ENCODE data around the gene DEAF1.

The DEAF1 gene

DNA sequence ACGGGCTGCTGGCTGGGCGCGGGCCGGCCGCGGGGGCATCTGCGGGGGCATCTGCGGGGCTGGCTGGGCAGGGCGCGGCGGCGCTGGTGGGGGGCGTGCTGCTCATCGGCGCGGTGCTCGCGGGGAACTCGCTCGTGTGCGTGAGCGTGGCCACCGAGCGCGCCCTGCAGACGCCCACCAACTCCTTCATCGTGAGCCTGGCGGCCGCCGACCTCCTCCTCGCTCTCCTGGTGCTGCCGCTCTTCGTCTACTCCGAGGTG lies 57.8 kb downstream of the DEAF1 start:
- WGBS, 2 experiments, result 1% methylated on average over 34 of the region's 34 CpGs
- Histone ChIP-seq H3K36me3 (ENCODE audit: control insufficient read depth, insufficient read depth, low read length) (no peaks in the 10 kb centered on the region), H3K9me3 (ENCODE audit: control insufficient read depth, low read length) (no peaks in the 10 kb centered on the region), H3K27me3 (ENCODE audit: control insufficient read depth, insufficient read depth, low read length, poor library complexity, severe bottlenecking) (peaks cover 42% of the 10 kb centered on the region), H3K4me1 (ENCODE audit: control insufficient read depth, insufficient read depth, low read length) (peaks cover 33% of the 10 kb centered on the region), H3K4me3 (ENCODE audit: insufficient read depth, low read depth, low read length) (peak overlapping the region; percentile 57), H3K27ac (ENCODE audit: insufficient read depth, low read depth, low read length, poor library complexity, severe bottlenecking) (no peak overlapping the region)

- no peaks in the 10 kb centered on the region for H3K36me3 ChIP-seq (ENCODE audit: control insufficient read depth, insufficient read depth, low read length)
- peaks cover 33% of the 10 kb centered on the region for H3K4me1 ChIP-seq (ENCODE audit: control insufficient read depth, insufficient read depth, low read length)
- H3K27me3 ChIP-seq (ENCODE audit: control insufficient read depth, insufficient read depth, low read length, poor library complexity, severe bottlenecking), result peaks cover 42% of the 10 kb centered on the region
- peak within 1 kb of the TSS; percentile 84 for H3K27ac ChIP-seq (ENCODE audit: insufficient read depth, low read depth, low read length, poor library complexity, severe bottlenecking)
- H3K4me3 ChIP-seq (ENCODE audit: insufficient read depth, low read depth, low read length), result peak within 1 kb of the TSS; percentile 57
- WGBS, 2 experiments, result 18 to 21% methylated on average over 100 of the region's 100 CpGs
- no peaks in the 10 kb centered on the region for H3K9me3 ChIP-seq (ENCODE audit: control insufficient read depth, low read length)
Measured at GRCh38 chr11:636511-637332, 58.3 kb downstream of the DEAF1 start, which contains the start of gene DRD4. Gene DRD4, plus strand, starts transcription at chr11:637269. Its CDS starts 36 bp downstream, at chr11:637305.

- Histone ChIP-seq H3K36me3 (ENCODE audit: control insufficient read depth, insufficient read depth, low read length) (no peaks in the 10 kb centered on the region), H3K27me3 (ENCODE audit: control insufficient read depth, insufficient read depth, low read length, poor library complexity, severe bottlenecking) (peaks cover 42% of the 10 kb centered on the region), H3K9me3 (ENCODE audit: control insufficient read depth, low read length) (no peaks in the 10 kb centered on the region), H3K4me1 (ENCODE audit: control insufficient read depth, insufficient read depth, low read length) (peaks cover 31% of the 10 kb centered on the region), H3K4me3 (ENCODE audit: insufficient read depth, low read depth, low read length) (no peak overlapping the region), H3K27ac (ENCODE audit: insufficient read depth, low read depth, low read length, poor library complexity, severe bottlenecking) (no peak overlapping the region)
- WGBS, 2 experiments, result 64 to 71% methylated on average over 22 of the region's 22 CpGs
Measured at GRCh38 chr11:635945-636510, 59.0 kb downstream of the DEAF1 start.

DNA sequence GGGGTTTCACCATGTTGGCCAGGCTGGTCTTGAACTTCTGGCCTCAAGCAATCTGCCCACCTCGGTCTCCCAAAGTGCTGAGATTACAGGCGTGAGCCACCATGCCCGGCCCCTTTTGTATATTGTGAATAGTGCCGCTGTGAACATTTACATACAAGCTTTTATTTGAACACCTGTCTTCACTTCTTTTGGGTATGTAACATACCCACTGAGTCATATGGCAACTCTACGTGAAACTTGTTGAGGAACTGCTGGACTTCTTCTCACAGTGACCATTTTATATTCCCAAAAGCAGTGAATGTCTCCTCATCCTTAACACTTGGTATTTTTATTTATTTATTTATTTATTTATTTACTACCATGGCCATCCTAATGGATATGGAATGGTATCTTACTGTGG lies 64.2 kb downstream of the DEAF1 start:
- Histone ChIP-seq H3K9me3 (ENCODE audit: control insufficient read depth, low read length) (no peaks in the 10 kb centered on the region), H3K4me3 (ENCODE audit: insufficient read depth, low read depth, low read length) (no peak overlapping the region), H3K27ac (ENCODE audit: insufficient read depth, low read depth, low read length, poor library complexity, severe bottlenecking) (no peak overlapping the region), H3K36me3 (ENCODE audit: control insufficient read depth, insufficient read depth, low read length) (no peaks in the 10 kb centered on the region), H3K4me1 (ENCODE audit: control insufficient read depth, insufficient read depth, low read length) (no peaks in the 10 kb centered on the region), H3K27me3 (ENCODE audit: control insufficient read depth, insufficient read depth, low read length, poor library complexity, severe bottlenecking) (peaks cover 30% of the 10 kb centered on the region)
- 95 to 97% methylated on average over 5 of the region's 5 CpGs for WGBS, 2 experiments

- H3K9me3 ChIP-seq (ENCODE audit: control insufficient read depth, low read length), result no peaks in the 10 kb centered on the region
- H3K27me3 ChIP-seq (ENCODE audit: control insufficient read depth, insufficient read depth, low read length, poor library complexity, severe bottlenecking), result peaks cover 28% of the 10 kb centered on the region
- no peaks in the 10 kb centered on the region for H3K4me1 ChIP-seq (ENCODE audit: control insufficient read depth, insufficient read depth, low read length)
- no peak overlapping the region for H3K27ac ChIP-seq (ENCODE audit: insufficient read depth, low read depth, low read length, poor library complexity, severe bottlenecking)
- H3K36me3 ChIP-seq (ENCODE audit: control insufficient read depth, insufficient read depth, low read length), result no peaks in the 10 kb centered on the region
- WGBS, 2 experiments, result 70% methylated on average over 8 to 10 of the region's 10 CpGs
- no peak overlapping the region for H3K4me3 ChIP-seq (ENCODE audit: insufficient read depth, low read depth, low read length)
Measured at GRCh38 chr11:629237-629583, 65.8 kb downstream of the DEAF1 start.

GRCh38 chr11:628056-628455 lies 67.0 kb downstream of the DEAF1 start:
- Histone ChIP-seq H3K9me3 (ENCODE audit: control insufficient read depth, low read length) (no peaks in the 10 kb centered on the region), H3K4me3 (ENCODE audit: insufficient read depth, low read depth, low read length) (no peak overlapping the region), H3K36me3 (ENCODE audit: control insufficient read depth, insufficient read depth, low read length) (no peaks in the 10 kb centered on the region), H3K4me1 (ENCODE audit: control insufficient read depth, insufficient read depth, low read length) (no peaks in the 10 kb centered on the region), H3K27me3 (ENCODE audit: control insufficient read depth, insufficient read depth, low read length, poor library complexity, severe bottlenecking) (peaks cover 28% of the 10 kb centered on the region), H3K27ac (ENCODE audit: insufficient read depth, low read depth, low read length, poor library complexity, severe bottlenecking) (no peak overlapping the region)
- 93% methylated on average over 31 of the region's 31 CpGs for WGBS, 2 experiments

GRCh38 chr11:627308-627576 lies 67.8 kb downstream of the DEAF1 start:
- no peaks in the 10 kb centered on the region for H3K4me1 ChIP-seq (ENCODE audit: control insufficient read depth, insufficient read depth, low read length)
- H3K27me3 ChIP-seq (ENCODE audit: control insufficient read depth, insufficient read depth, low read length, poor library complexity, severe bottlenecking), result peaks cover 28% of the 10 kb centered on the region
- 37 to 44% methylated on average over 28 of the region's 28 CpGs for WGBS, 2 experiments
- H3K4me3 ChIP-seq (ENCODE audit: insufficient read depth, low read depth, low read length), result no peak overlapping the region
- H3K36me3 ChIP-seq (ENCODE audit: control insufficient read depth, insufficient read depth, low read length), result no peaks in the 10 kb centered on the region
- no peaks in the 10 kb centered on the region for H3K9me3 ChIP-seq (ENCODE audit: control insufficient read depth, low read length)
- H3K27ac ChIP-seq (ENCODE audit: insufficient read depth, low read depth, low read length, poor library complexity, severe bottlenecking), result no peak overlapping the region

DNA sequence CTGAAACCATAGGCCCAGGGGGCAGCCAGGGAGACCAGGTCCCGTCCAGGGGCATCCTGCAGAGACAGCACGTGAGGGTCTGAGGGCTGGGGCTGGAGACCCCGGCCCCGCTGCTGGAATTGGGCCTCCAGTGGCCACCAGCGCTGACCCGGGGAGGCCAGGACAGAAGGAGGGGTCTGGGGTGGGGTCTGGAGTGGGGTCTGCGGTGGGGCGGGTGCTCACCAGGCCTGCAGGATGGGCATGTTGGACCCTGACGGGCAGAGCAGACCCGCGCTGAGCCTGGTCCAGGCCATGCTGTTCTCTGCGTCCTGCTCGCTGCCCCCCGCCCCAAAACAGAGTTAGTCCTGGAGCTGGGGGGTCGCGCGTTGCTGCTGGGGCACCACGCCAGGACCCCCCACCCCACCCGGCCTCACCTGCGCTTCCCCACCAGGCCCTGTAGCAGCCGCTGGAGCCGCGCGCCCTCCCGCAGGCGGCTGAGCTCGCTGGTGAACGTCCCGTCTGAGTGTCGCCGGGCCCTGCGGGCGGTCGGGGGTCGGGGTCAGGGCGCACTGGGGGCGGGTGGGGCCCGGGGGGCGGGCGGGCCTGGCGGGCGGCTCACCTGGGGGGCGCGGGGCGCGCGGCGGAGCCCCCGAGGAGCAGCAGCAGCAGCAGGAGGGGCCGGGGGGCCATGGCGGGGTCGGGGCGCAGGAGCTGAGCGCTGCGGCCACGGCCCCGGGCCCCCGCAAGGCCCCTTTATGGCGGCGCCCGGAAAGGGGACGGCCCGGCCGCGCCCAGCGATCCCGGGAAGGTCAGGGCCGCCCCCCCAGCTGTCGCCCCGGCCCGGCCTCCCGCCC lies 68.3 kb downstream of the DEAF1 start, which contains the start of gene SCT:
TSS of gene SCT (minus strand) at position 707 of the 833 bp plus-strand sequence. CDS start at position 669, 38 bp downstream.
- Histone ChIP-seq H3K4me1 (ENCODE audit: control insufficient read depth, insufficient read depth, low read length) (no peaks in the 10 kb centered on the region), H3K27me3 (ENCODE audit: control insufficient read depth, insufficient read depth, low read length, poor library complexity, severe bottlenecking) (peaks cover 28% of the 10 kb centered on the region), H3K9me3 (ENCODE audit: control insufficient read depth, low read length) (no peaks in the 10 kb centered on the region), H3K27ac (ENCODE audit: insufficient read depth, low read depth, low read length, poor library complexity, severe bottlenecking) (no peak within 1 kb of the TSS), H3K36me3 (ENCODE audit: control insufficient read depth, insufficient read depth, low read length) (no peaks in the 10 kb centered on the region), H3K4me3 (ENCODE audit: insufficient read depth, low read depth, low read length) (no peak within 1 kb of the TSS)
- 29% methylated on average over 72 of the region's 72 CpGs for WGBS, 2 experiments

GRCh38 chr11:625636-626268 lies 69.3 kb downstream of the DEAF1 start:
- Histone ChIP-seq H3K36me3 (ENCODE audit: control insufficient read depth, insufficient read depth, low read length) (no peaks in the 10 kb centered on the region), H3K4me1 (ENCODE audit: control insufficient read depth, insufficient read depth, low read length) (no peaks in the 10 kb centered on the region), H3K9me3 (ENCODE audit: control insufficient read depth, low read length) (no peaks in the 10 kb centered on the region), H3K4me3 (ENCODE audit: insufficient read depth, low read depth, low read length) (no peak overlapping the region), H3K27ac (ENCODE audit: insufficient read depth, low read depth, low read length, poor library complexity, severe bottlenecking) (no peak overlapping the region), H3K27me3 (ENCODE audit: control insufficient read depth, insufficient read depth, low read length, poor library complexity, severe bottlenecking) (peaks cover 28% of the 10 kb centered on the region)
- WGBS, 2 experiments, result 88 to 90% methylated on average over 22 of the region's 22 CpGs

Measured in ectodermal cell (in vitro differentiated cells).